ENCODE data around the gene ATP2B1. TPM values are rescaled to one million over a fixed set of nuclear protein-coding genes. Genes with fewer than 3 reads are reported as not detected.
A peak's percentile ranks its signal among the peaks of the same experiment; 100 is the strongest.

The ATP2B1 gene
- total RNA-seq, 1 experiment from 2014 or later = 48.5 TPM

DNA sequence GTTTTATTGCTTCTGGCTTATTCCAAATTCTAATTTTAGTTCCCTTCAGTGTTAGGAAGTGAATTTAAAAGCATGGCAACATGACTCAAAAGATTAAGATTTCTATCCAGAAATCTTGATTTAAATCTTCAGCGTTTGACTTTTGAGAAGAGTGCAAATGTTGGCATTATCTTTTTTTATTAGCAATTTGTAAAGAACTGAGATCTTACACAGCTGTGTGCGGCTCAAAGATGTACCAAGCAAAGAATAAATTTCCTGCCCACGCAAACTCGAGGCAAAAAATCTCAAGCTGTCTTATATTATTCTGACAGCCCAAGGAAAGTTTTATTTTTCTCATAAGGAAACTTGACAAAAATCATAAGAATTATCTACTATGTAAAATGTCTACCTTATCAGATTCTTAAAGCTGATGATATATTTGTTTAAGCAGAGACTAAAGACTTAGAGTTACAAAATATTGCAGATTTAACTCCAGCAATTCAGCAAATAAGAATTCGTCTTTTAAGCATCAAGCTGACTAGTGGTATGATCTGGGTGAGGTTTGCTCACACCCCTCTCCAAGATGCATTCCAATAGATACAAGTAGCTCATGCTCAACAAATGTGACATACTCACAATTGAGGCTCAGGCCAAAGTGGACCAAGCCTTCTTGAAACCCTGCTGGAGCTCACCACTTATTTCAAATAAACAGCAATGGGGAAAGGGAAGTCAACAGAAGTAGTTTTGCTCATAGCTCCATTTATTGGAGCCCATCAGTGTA is 135.4 kb downstream of the ATP2B1 start:
- Histone ChIP-seq H4K20me1 (ENCODE audit: low read length) (no peaks in the 10 kb centered on the region), H3K9me2 (replicated peaks; ENCODE audit: low read length) (no peaks in the 10 kb centered on the region), H2AFZ (ENCODE audit: low read length) (no peak overlapping the region), H3K9ac (ENCODE audit: low read length) (no peak overlapping the region), H3K27me3 (ENCODE audit: low read length) (no peaks in the 10 kb centered on the region), H3K4me3 (ENCODE audit: low read length) (no peak overlapping the region), H3K36me3 (ENCODE audit: low read depth, low read length) (no peaks in the 10 kb centered on the region), H3K9me3 (ENCODE audit: low read length) (no peaks in the 10 kb centered on the region), H3K27ac (ENCODE audit: low read length) (no peak overlapping the region), H3K4me2 (ENCODE audit: low read length) (no peak overlapping the region), H3K79me2 (ENCODE audit: low read length) (no peaks in the 10 kb centered on the region), H3F3A (ENCODE audit: low read length, unreplicated experiment) (no peaks in the 10 kb centered on the region), H3K4me1 (ENCODE audit: insufficient read depth, low read length) (no peaks in the 10 kb centered on the region)
- no peak for ATAC-seq
- no peak for DNase-seq
- no peak for TF ChIP-seq EZH2phosphoT487 (IDR thresholded peaks at IDR 0.05; ENCODE audit: borderline replicate concordance, low read length)
- TF ChIP-seq, protein P1, sequence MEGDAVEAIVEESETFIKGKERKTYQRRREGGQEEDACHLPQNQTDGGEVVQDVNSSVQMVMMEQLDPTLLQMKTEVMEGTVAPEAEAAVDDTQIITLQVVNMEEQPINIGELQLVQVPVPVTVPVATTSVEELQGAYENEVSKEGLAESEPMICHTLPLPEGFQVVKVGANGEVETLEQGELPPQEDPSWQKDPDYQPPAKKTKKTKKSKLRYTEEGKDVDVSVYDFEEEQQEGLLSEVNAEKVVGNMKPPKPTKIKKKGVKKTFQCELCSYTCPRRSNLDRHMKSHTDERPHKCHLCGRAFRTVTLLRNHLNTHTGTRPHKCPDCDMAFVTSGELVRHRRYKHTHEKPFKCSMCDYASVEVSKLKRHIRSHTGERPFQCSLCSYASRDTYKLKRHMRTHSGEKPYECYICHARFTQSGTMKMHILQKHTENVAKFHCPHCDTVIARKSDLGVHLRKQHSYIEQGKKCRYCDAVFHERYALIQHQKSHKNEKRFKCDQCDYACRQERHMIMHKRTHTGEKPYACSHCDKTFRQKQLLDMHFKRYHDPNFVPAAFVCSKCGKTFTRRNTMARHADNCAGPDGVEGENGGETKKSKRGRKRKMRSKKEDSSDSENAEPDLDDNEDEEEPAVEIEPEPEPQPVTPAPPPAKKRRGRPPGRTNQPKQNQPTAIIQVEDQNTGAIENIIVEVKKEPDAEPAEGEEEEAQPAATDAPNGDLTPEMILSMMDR (conservative IDR thresholded peaks at IDR 0.05; ENCODE audit: low read depth, low read length) = no peak
- TF ChIP-seq EZH2 (IDR thresholded peaks at IDR 0.05; ENCODE audit: low read length, unreplicated experiment) = no peak
- BruUV-seq (replicated peaks) = no TSS peak
- ChIA-PET CTCF (no interaction called here), POLR2A (ENCODE audit: unreplicated experiment) (no interaction called here)
- intact Hi-C loops (cut with micrococcal nuclease) = no loop called here

DNA sequence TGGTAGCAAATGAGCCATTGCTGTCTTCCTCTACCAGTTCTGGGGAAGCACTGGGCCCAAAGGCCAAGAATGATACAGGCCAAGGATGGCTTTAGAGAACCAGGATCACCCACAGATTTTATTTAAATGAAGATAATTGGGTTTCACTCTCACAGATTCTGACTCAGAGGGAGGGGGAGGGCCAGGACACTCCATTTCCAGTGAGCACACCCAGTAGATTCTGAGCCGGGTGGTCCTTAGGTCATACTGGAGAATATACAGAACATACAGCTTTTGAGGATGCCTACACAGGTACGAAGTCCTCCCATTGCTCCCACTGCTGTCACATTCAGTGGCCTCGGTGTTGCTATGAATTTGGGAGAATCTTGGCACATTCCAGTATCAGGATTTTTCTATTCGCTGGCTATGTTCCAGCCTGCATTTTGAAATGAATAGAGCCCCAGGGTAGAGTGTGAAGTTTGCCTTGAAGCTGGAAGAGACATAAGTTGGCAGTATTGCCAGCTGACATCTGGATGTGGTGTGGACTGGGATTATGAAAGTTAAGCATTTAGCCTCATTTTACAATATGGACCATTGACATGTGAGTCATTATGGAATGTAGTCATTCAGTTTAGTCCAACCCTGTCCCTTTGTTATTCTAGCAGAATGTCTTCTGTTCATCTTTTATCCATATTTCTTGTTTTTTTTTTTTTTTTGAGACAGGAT is 137.0 kb downstream of the ATP2B1 start:
- POLR2A ChIA-PET (ENCODE audit: unreplicated experiment) = no interaction called here
- no peaks in the 10 kb centered on the region for H3F3A ChIP-seq (ENCODE audit: low read length, unreplicated experiment)
- H3K4me1 ChIP-seq (ENCODE audit: insufficient read depth, low read length) = no peaks in the 10 kb centered on the region
- H3K4me2 ChIP-seq (ENCODE audit: low read length) = no peak overlapping the region
- no peaks in the 10 kb centered on the region for H4K20me1 ChIP-seq (ENCODE audit: low read length)
- H3K79me2 ChIP-seq (ENCODE audit: low read length) = no peaks in the 10 kb centered on the region
- no peak overlapping the region for H3K4me3 ChIP-seq (ENCODE audit: low read length)
- no peaks in the 10 kb centered on the region for H3K9me2 ChIP-seq (replicated peaks; ENCODE audit: low read length)
- no peak overlapping the region for H3K27ac ChIP-seq (ENCODE audit: low read length)
- no peaks in the 10 kb centered on the region for H3K36me3 ChIP-seq (ENCODE audit: low read depth, low read length)
- no peak for DNase-seq
- H3K9me3 ChIP-seq (ENCODE audit: low read length) = no peaks in the 10 kb centered on the region
- H2AFZ ChIP-seq (ENCODE audit: low read length) = no peak overlapping the region
- CTCF ChIA-PET = no interaction called here
- intact Hi-C loops (cut with micrococcal nuclease) = no loop called here
- no peak overlapping the region for H3K9ac ChIP-seq (ENCODE audit: low read length)
- no peaks in the 10 kb centered on the region for H3K27me3 ChIP-seq (ENCODE audit: low read length)
- no TSS peak for BruUV-seq (replicated peaks)
- ATAC-seq = 0 out of 2 replicates have a peak, but pooled peaks have one; percentile 13
- TF ChIP-seq, protein P1 (conservative IDR thresholded peaks at IDR 0.05; ENCODE audit: low read depth, low read length) = no peak
- TF ChIP-seq EZH2phosphoT487 (IDR thresholded peaks at IDR 0.05; ENCODE audit: borderline replicate concordance, low read length) (no peak), EZH2 (IDR thresholded peaks at IDR 0.05; ENCODE audit: low read length, unreplicated experiment) (no peak)

DNA sequence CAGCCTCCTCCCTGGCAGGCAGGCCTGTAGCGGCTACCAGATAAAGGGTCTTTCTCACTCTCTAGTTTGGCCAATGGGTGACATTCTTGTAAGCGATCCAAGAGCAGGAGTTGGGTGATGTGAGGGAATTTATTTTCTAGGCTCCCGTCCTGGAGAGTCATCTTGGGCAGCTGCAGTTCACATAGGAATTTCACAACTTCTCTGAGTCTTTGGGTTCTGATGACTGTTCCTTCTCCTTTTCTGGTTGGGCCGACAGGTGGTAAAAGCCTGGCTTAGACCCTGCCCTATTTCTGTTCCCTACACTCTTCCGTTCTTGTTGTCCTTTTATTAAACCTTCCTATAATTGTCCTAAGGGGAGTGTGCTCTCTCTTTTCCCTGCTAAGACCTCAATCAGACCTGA is 140.2 kb downstream of the ATP2B1 start:
- BruUV-seq (replicated peaks) = no TSS peak
- DNase-seq (no peak), ATAC-seq (no peak)
- no peaks in the 10 kb centered on the region for H3K4me1 ChIP-seq (ENCODE audit: insufficient read depth, low read length)
- H3K4me3 ChIP-seq (ENCODE audit: low read length) = no peak overlapping the region
- H4K20me1 ChIP-seq (ENCODE audit: low read length) = no peaks in the 10 kb centered on the region
- POLR2A ChIA-PET (ENCODE audit: unreplicated experiment) = no interaction called here
- no peaks in the 10 kb centered on the region for H3F3A ChIP-seq (ENCODE audit: low read length, unreplicated experiment)
- H3K9ac ChIP-seq (ENCODE audit: low read length) = no peak overlapping the region
- no peaks in the 10 kb centered on the region for H3K9me3 ChIP-seq (ENCODE audit: low read length)
- no peaks in the 10 kb centered on the region for H3K9me2 ChIP-seq (replicated peaks; ENCODE audit: low read length)
- no peaks in the 10 kb centered on the region for H3K27me3 ChIP-seq (ENCODE audit: low read length)
- TF ChIP-seq, protein P1 (conservative IDR thresholded peaks at IDR 0.05; ENCODE audit: low read depth, low read length) = no peak
- TF ChIP-seq EZH2phosphoT487 (IDR thresholded peaks at IDR 0.05; ENCODE audit: borderline replicate concordance, low read length) (no peak), EZH2 (IDR thresholded peaks at IDR 0.05; ENCODE audit: low read length, unreplicated experiment) (no peak)
- H2AFZ ChIP-seq (ENCODE audit: low read length) = no peak overlapping the region
- CTCF ChIA-PET = no interaction called here
- intact Hi-C loops (cut with micrococcal nuclease) = no loop called here
- no peak overlapping the region for H3K27ac ChIP-seq (ENCODE audit: low read length)
- no peak overlapping the region for H3K4me2 ChIP-seq (ENCODE audit: low read length)
- H3K36me3 ChIP-seq (ENCODE audit: low read depth, low read length) = no peaks in the 10 kb centered on the region
- no peaks in the 10 kb centered on the region for H3K79me2 ChIP-seq (ENCODE audit: low read length)
